PC-3 (cell line): ENCODE data around the gene MANF. TPM values are rescaled to one million over a fixed set of nuclear protein-coding genes. Genes with fewer than 3 reads are reported as not detected.
A peak's percentile ranks its signal among the peaks of the same experiment; 100 is the strongest.

Experiments
- ATAC-seq: fragments of 200-7000 bp; cut with Tn5 transposase; 2 replicates; pipeline ENCODE4 v1.9.1; 2020; ENCODE audit warnings: mild to moderate bottlenecking, moderate library complexity
- BruUV-seq: library from RNA; stranded (reverse); fragments of 400-500 nt; replicated peaks from 2 replicates; lab custom pipeline; 2021; lab: Mats Ljungman, UMichigan
- CTCF ChIA-PET: fragments of 300-600 bp; sonication (Branson Sonifier 250); formaldehyde crosslinking; loops from one replicate; lab custom pipeline; 2022; ENCODE audit warnings: antibody characterized with exemption; lab: Charles Lee
- POLR2A ChIA-PET: fragments of 300-600 bp; sonication (Branson Sonifier 250); formaldehyde crosslinking; loops from one replicate; lab custom pipeline; 2022; ENCODE audit warnings: antibody characterized with exemption; ENCODE audit not compliant: unreplicated experiment; lab: Charles Lee
- DNase-seq: peaks from one replicate; pipeline ENCODE4 v3.0.0-alpha.2; 2015
- H2AFZ ChIP-seq: fragments of 300-600 bp; sonication (generic); 2 replicates; pipeline ENCODE4 v1.6.0; 2016; ENCODE audit warnings: antibody characterized with exemption, low read length
- H3F3A ChIP-seq: fragments of 300-600 bp; sonication (generic); one replicate; pipeline ENCODE4 v1.6.0; 2017; ENCODE audit warnings: antibody characterized with exemption, low read length, control low read depth, mild to moderate bottlenecking; ENCODE audit not compliant: unreplicated experiment
- H3K27ac ChIP-seq: fragments of 300-600 bp; sonication (generic); 2 replicates; pipeline ENCODE4 v1.5.1; 2016; ENCODE audit warnings: mild to moderate bottlenecking, low read length
- H3K27me3 ChIP-seq: fragments of 300-600 bp; sonication (generic); 2 replicates; pipeline ENCODE4 v1.6.1; 2016; ENCODE audit warnings: low read length, mixed read lengths
- H3K36me3 ChIP-seq: fragments of 300-600 bp; sonication (generic); 2 replicates; pipeline ENCODE4 v1.6.1; 2016; ENCODE audit warnings: low read depth, mixed run types, low read length, mixed read lengths
- H3K4me1 ChIP-seq: fragments of 300-600 bp; sonication (generic); 2 replicates; pipeline ENCODE4 v1.5.1; 2016; ENCODE audit warnings: low read length; ENCODE audit not compliant: insufficient read depth
- H3K4me2 ChIP-seq: fragments of 300-600 bp; sonication (generic); 2 replicates; pipeline ENCODE4 v1.6.0; 2016; ENCODE audit warnings: low read length
- H3K4me3 ChIP-seq: fragments of 300-600 bp; sonication (generic); 2 replicates; pipeline ENCODE4 v1.5.1; 2016; ENCODE audit warnings: mild to moderate bottlenecking, low read length, mixed read lengths
- H3K79me2 ChIP-seq: fragments of 300-600 bp; sonication (generic); 2 replicates; pipeline ENCODE4 v1.6.1; 2017; ENCODE audit warnings: low read length, mixed read lengths
- H3K9ac ChIP-seq: fragments of 300-600 bp; sonication (generic); 2 replicates; pipeline ENCODE4 v1.6.0; 2016; ENCODE audit warnings: mild to moderate bottlenecking, low read length
- H3K9me2 ChIP-seq: fragments of 300-600 bp; sonication (generic); replicated peaks from 2 replicates; pipeline ENCODE4 v1.6.1; 2016; ENCODE audit warnings: mixed run types, low read length, mixed read lengths
- H3K9me3 ChIP-seq: fragments of 300-600 bp; sonication (generic); 2 replicates; pipeline ENCODE4 v1.6.1; 2016; ENCODE audit warnings: low read length, mixed read lengths
- H4K20me1 ChIP-seq: fragments of 300-600 bp; sonication (generic); 2 replicates; pipeline ENCODE4 v1.6.1; 2016; ENCODE audit warnings: low read length, mixed read lengths
- EZH2 ChIP-seq: fragments of 300-600 bp; sonication (generic); IDR thresholded peaks from one replicate; pipeline ENCODE4 v1.6.1; 2017; ENCODE audit warnings: antibody characterized with exemption, mild to moderate bottlenecking, low read length; ENCODE audit not compliant: unreplicated experiment
- EZH2phosphoT487 ChIP-seq: fragments of 300-600 bp; sonication (generic); IDR thresholded peaks from 2 replicates; pipeline ENCODE4 v1.6.1; 2018; ENCODE audit warnings: mild to moderate bottlenecking, antibody characterized with exemption, low read length, borderline replicate concordance
- intact Hi-C: fragments of 100-400 bp; cut with micrococcal nuclease; formaldehyde crosslinking; loops from 2 replicates; pipeline ENCODE4 v1.9.0; 2023
- total RNA-seq: library from RNA; depleted of rRNA; stranded (reverse); fragments of >200 nt; gene quantifications from 2 replicates; pipeline ENCODE4 v1.2.3, GENCODE V29; 2014
- TF ChIP-seq, protein P1 (sequence below): fragments of 300-600 bp; sonication (generic); conservative IDR thresholded peaks from 2 replicates; pipeline ENCODE4 v1.5.1; 2017; ENCODE audit warnings: antibody characterized with exemption, low read depth, mild to moderate bottlenecking, low read length

MANF gene
- total RNA-seq, 1 experiment from 2014 or later, result 200 TPM

- H3F3A ChIP-seq, result no peaks in the 10 kb centered on the region
- BruUV-seq, result no TSS peak
- ATAC-seq (peak; percentile 91), DNase-seq (peak; percentile 97)
- TF ChIP-seq EZH2, result no peak
- TF ChIP-seq, protein P1, sequence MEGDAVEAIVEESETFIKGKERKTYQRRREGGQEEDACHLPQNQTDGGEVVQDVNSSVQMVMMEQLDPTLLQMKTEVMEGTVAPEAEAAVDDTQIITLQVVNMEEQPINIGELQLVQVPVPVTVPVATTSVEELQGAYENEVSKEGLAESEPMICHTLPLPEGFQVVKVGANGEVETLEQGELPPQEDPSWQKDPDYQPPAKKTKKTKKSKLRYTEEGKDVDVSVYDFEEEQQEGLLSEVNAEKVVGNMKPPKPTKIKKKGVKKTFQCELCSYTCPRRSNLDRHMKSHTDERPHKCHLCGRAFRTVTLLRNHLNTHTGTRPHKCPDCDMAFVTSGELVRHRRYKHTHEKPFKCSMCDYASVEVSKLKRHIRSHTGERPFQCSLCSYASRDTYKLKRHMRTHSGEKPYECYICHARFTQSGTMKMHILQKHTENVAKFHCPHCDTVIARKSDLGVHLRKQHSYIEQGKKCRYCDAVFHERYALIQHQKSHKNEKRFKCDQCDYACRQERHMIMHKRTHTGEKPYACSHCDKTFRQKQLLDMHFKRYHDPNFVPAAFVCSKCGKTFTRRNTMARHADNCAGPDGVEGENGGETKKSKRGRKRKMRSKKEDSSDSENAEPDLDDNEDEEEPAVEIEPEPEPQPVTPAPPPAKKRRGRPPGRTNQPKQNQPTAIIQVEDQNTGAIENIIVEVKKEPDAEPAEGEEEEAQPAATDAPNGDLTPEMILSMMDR, result no peak; the same call in 1 of the 2 replicates
- no peak for TF ChIP-seq EZH2phosphoT487
- H3K27ac ChIP-seq, result peak within 1 kb of the TSS; percentile 38; the same call in 1 of the 2 replicates
- POLR2A ChIA-PET, result no interaction called here
- H3K4me2 ChIP-seq, result peak within 1 kb of the TSS; percentile 88
- H3K4me3 ChIP-seq, result peak within 1 kb of the TSS; percentile 73
- peaks cover 48% of the 10 kb centered on the region for H3K4me1 ChIP-seq
- no peaks in the 10 kb centered on the region for H3K9me2 ChIP-seq
- peaks cover 73% of the 10 kb centered on the region for H3K79me2 ChIP-seq
- H4K20me1 ChIP-seq, result peaks cover 51% of the 10 kb centered on the region
- no peaks in the 10 kb centered on the region for H3K27me3 ChIP-seq
- no peaks in the 10 kb centered on the region for H3K9me3 ChIP-seq
- peaks cover 71% of the 10 kb centered on the region for H3K36me3 ChIP-seq
- peak within 1 kb of the TSS; percentile 83 for H3K9ac ChIP-seq
- peak within 1 kb of the TSS; percentile 47; the same call in 1 of the 2 replicates for H2AFZ ChIP-seq
- intact Hi-C loops, result no loop called here
- CTCF ChIA-PET, result interaction anchor here (0.6 kb wide), 2 partner anchors 83 to 931 kb away, joined by 4 to 7 read pairs; no protein-coding TSS in a partner anchor
These were observed 6.0 kb downstream of the MANF start, which contains the start of gene RBM15B for GRCh38 chr3:51391075-51391565. RBM15B (plus strand) TSS chr3:51391285; CDS start chr3:51391400, 115 bp downstream.

DNA sequence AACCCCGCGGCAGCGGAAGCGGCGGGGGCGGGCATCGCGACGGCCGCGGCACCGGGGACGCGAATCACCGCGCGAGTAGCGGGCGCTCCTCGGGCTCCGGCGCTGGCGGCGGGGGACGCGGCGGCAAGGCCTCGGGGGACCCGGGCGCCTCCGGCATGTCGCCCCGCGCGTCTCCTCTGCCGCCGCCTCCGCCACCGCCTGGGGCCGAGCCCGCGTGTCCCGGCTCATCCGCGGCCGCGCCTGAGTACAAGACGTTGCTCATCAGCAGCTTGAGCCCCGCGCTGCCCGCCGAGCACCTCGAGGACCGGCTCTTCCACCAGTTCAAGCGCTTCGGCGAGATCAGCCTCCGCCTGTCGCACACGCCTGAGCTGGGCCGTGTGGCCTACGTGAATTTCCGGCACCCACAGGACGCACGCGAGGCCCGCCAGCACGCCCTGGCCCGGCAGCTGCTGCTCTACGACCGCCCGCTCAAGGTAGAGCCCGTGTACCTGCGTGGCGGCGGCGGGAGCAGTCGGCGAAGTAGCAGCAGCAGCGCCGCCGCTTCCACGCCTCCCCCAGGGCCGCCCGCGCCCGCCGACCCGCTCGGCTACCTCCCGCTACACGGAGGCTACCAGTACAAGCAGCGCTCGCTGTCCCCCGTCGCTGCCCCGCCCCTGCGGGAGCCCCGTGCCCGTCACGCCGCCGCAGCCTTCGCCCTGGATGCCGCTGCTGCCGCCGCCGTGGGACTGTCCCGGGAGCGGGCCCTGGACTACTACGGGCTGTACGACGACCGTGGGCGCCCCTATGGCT lies 6.7 kb downstream of the MANF start:
- H3K4me2 ChIP-seq, result peak overlapping the region; percentile 88
- ChIA-PET CTCF (interaction anchor here (0.6 kb wide), 1 partner anchor 83 kb away, joined by 4 read pairs; no protein-coding TSS in a partner anchor), POLR2A (no interaction called here)
- H3K4me1 ChIP-seq, result peaks cover 41% of the 10 kb centered on the region
- peak overlapping the region; percentile 38; the same call in 1 of the 2 replicates for H3K27ac ChIP-seq
- H3K36me3 ChIP-seq, result peaks cover 75% of the 10 kb centered on the region
- H3K9me2 ChIP-seq, result no peaks in the 10 kb centered on the region
- H3K9ac ChIP-seq, result peak overlapping the region; percentile 83
- TF ChIP-seq EZH2phosphoT487 (no peak), EZH2 (no peak)
- TF ChIP-seq, protein P1, result no peak
- H4K20me1 ChIP-seq, result peaks cover 48% of the 10 kb centered on the region
- H3K27me3 ChIP-seq, result no peaks in the 10 kb centered on the region
- H3F3A ChIP-seq, result no peaks in the 10 kb centered on the region
- ATAC-seq (peak; percentile 0), DNase-seq (peak; percentile 13)
- BruUV-seq, result no TSS peak
- peak overlapping the region; percentile 73 for H3K4me3 ChIP-seq
- intact Hi-C loops, result no loop called here
- peak overlapping the region; percentile 40; the same call in 1 of the 2 replicates for H2AFZ ChIP-seq
- H3K9me3 ChIP-seq, result no peaks in the 10 kb centered on the region
- peaks cover 69% of the 10 kb centered on the region for H3K79me2 ChIP-seq
